MCF 10A (cell line): ENCODE measurements around the gene ADGRD1. TPM values are rescaled to one million over a fixed set of nuclear protein-coding genes. Genes with fewer than 3 reads are reported as not detected.

ENCODE experiments used
- BruUV-seq: library from RNA; stranded (reverse); fragments of 400-500 nt; replicated peaks from 2 replicates; lab custom pipeline; 2021; lab: Mats Ljungman, UMichigan
- CTCF ChIA-PET: fragments of 300-600 bp; sonication (Branson Sonifier 250); formaldehyde crosslinking; extraction: SDS; loops from one replicate; lab custom pipeline; 2021; ENCODE audit warnings: antibody characterized with exemption, inconsistent platforms; lab: Yijun Ruan, JAX
- POLR2A ChIA-PET: fragments of 300-600, 350-650 bp; sonication (Branson Sonifier 250); formaldehyde crosslinking; extraction: SDS; loops from one replicate; lab custom pipeline; 2020; ENCODE audit warnings: antibody characterized with exemption, inconsistent platforms; lab: Yijun Ruan, JAX
- DNase-seq: peaks from one replicate; pipeline ENCODE4 v3.0.0-alpha.2; 2018; ENCODE audit not compliant: unreplicated experiment
- H3K27ac Mint-ChIP-seq: one replicate; pipeline ENCODE4 v1.8.0; 2022; ENCODE audit warnings: mild to moderate bottlenecking, low read depth, mixed read lengths; ENCODE audit not compliant: unreplicated experiment
- H3K27me3 Mint-ChIP-seq: one replicate; pipeline ENCODE4 v1.8.0; 2022; ENCODE audit warnings: mixed read lengths; ENCODE audit not compliant: insufficient read depth, unreplicated experiment
- H3K36me3 Mint-ChIP-seq: one replicate; pipeline ENCODE4 v1.8.0; 2022; ENCODE audit warnings: mild to moderate bottlenecking, moderate library complexity, mixed read lengths; ENCODE audit not compliant: insufficient read depth, unreplicated experiment
- H3K4me1 Mint-ChIP-seq: one replicate; pipeline ENCODE4 v1.8.0; 2022; ENCODE audit warnings: mixed read lengths; ENCODE audit not compliant: insufficient read depth, unreplicated experiment
- H3K4me3 Mint-ChIP-seq: one replicate; pipeline ENCODE4 v1.8.0; 2022; ENCODE audit warnings: mild to moderate bottlenecking, moderate library complexity, mixed read lengths; ENCODE audit not compliant: unreplicated experiment
- H3K9me3 Mint-ChIP-seq: one replicate; pipeline ENCODE4 v1.8.0; 2022; ENCODE audit warnings: mixed read lengths; ENCODE audit not compliant: unreplicated experiment
- intact Hi-C: fragments of 100-400 bp; cut with micrococcal nuclease; formaldehyde crosslinking; loops from 2 replicates; pipeline ENCODE4 v1.14.1; 2022
- total RNA-seq: library from RNA; stranded (reverse); gene quantifications from 2 replicates; pipeline ENCODE4 v1.2.3, GENCODE V29; 2022
- TF ChIP-seq, protein P1 (sequence below): fragments of 200-600 bp; IDR thresholded peaks from one replicate; pipeline ENCODE4 v1.8.0; 2022; ENCODE audit warnings: antibody characterized with exemption, mild to moderate bottlenecking; ENCODE audit not compliant: unreplicated experiment

Gene ADGRD1
- total RNA-seq, 1 experiment from 2014 or later: 0.68 TPM

DNA sequence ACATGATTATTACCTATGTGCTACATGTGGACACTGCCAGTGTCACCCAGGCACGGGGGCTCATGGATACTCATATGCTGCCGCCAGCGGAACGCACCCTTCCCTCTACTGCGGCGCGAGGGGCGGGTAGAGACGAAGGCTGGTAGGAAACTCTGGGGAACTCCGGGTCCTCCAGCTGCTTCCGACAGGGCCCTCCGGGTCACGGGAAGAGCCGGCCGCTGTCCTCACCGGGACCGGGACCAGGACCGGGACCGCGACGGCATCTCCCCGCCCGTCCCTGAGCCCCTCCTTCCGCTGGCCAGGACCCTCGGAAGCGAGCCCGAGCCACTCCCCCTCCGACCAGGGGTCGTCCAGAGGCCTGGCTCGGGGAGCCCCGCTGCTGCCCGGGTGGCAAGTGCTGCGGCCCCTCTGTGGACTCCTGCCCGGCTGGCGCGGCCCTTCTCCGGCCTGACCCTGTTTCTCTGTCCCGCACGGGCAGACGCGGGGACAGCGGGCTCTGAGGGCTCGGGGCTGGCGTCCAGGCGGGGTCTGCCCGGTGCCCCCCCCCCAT is 209.6 kb downstream of the ADGRD1 start:
- TF ChIP-seq, protein P1, sequence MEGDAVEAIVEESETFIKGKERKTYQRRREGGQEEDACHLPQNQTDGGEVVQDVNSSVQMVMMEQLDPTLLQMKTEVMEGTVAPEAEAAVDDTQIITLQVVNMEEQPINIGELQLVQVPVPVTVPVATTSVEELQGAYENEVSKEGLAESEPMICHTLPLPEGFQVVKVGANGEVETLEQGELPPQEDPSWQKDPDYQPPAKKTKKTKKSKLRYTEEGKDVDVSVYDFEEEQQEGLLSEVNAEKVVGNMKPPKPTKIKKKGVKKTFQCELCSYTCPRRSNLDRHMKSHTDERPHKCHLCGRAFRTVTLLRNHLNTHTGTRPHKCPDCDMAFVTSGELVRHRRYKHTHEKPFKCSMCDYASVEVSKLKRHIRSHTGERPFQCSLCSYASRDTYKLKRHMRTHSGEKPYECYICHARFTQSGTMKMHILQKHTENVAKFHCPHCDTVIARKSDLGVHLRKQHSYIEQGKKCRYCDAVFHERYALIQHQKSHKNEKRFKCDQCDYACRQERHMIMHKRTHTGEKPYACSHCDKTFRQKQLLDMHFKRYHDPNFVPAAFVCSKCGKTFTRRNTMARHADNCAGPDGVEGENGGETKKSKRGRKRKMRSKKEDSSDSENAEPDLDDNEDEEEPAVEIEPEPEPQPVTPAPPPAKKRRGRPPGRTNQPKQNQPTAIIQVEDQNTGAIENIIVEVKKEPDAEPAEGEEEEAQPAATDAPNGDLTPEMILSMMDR: no peak
- BruUV-seq: no TSS peak
- Mint-ChIP-seq H3K9me3 (no peaks in the 10 kb centered on the region), H3K4me3 (no peak overlapping the region), H3K36me3 (no peaks in the 10 kb centered on the region), H3K4me1 (peaks cover 19% of the 10 kb centered on the region), H3K27ac (no peak overlapping the region), H3K27me3 (no peaks in the 10 kb centered on the region)
- CTCF ChIA-PET: no interaction called here
- DNase-seq: no peak
- intact Hi-C loops: no loop called here
- POLR2A ChIA-PET: no interaction called here

DNA sequence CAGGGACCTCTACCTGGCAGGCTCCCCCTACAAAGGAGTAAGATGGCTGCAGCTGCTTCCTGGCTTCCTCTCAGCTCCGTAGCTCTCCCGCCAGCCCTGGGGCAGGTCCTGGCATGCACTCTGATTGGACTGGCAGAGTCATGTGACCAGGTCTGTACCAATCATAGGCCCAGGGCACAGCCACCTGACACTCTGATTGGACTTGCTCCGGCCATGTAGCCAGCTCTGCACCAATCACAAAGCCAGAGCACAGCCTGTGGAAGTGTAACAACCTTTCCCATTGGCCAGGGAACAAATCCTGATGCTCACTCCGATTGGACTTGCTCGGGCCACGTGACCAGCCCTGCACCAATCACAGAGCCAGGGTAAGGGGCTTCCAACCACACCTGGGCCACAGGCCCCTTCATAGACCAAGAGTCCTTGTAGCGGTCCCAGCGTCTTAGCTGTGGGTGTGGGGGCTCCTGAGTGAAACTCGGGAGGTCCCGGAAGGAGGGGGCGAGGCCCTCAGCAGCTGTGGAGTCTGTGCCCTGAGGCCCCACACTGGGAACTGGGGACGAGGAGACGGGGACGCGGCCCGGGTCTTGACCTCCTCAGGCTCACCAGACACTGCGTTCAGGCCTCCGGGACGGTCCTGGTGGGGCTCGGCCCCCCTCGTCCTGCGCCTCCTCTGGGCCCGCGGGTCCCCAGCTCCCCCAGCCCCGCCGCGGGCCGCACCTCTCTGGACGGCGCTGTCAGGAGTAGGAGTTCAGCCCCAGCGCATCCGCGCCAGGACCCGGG is 210.6 kb downstream of the ADGRD1 start:
- POLR2A ChIA-PET: no interaction called here
- no peaks in the 10 kb centered on the region for H3K9me3 Mint-ChIP-seq
- no peak overlapping the region for H3K4me3 Mint-ChIP-seq
- H3K27ac Mint-ChIP-seq: no peak overlapping the region
- H3K36me3 Mint-ChIP-seq: no peaks in the 10 kb centered on the region
- intact Hi-C loops: no loop called here
- DNase-seq: no peak
- TF ChIP-seq, protein P1: no peak
- no peaks in the 10 kb centered on the region for H3K27me3 Mint-ChIP-seq
- CTCF ChIA-PET: interaction anchor here (0.6 to 1.7 kb wide), 2 partner anchors 30 to 290 kb away, joined by 3 to 6 read pairs; no protein-coding TSS in a partner anchor
- BruUV-seq: no TSS peak
- peaks cover 22% of the 10 kb centered on the region for H3K4me1 Mint-ChIP-seq

DNA sequence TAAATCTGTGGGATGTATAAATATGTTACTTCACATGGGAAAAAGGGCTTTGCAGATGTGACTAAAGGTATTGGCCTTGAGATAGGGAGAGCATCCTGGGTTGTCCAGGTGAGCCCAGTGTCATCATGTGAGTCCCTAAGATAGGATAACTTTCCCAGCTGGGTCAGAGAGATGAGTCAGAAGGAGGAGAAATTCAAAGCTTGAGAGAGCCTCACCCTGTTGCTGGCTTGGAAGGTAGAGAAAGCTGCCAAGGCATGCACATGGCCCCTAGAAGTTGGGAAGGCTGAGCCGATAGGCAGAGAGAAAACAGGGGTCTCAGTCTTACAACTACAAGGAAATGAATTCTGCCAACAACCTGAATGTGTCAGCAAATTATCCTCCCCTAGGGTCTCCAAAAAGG is 213.0 kb downstream of the ADGRD1 start:
- H3K9me3 Mint-ChIP-seq: no peaks in the 10 kb centered on the region
- peaks cover 31% of the 10 kb centered on the region for H3K4me1 Mint-ChIP-seq
- POLR2A ChIA-PET: interaction anchor here (0.8 to 1.9 kb wide), 4 partner anchors 9 to 321 kb away, joined by 3 to 8 read pairs (median 4); no protein-coding TSS in a partner anchor
- peak overlapping the region; percentile 39 for H3K27ac Mint-ChIP-seq
- TF ChIP-seq, protein P1: no peak
- no TSS peak for BruUV-seq
- CTCF ChIA-PET: interaction anchor here (0.7 to 1.0 kb wide), 2 partner anchors 60 to 72 kb away, joined by 3 to 4 read pairs; no protein-coding TSS in a partner anchor
- intact Hi-C loops: no loop called here
- peak; percentile 45 for DNase-seq
- H3K36me3 Mint-ChIP-seq: no peaks in the 10 kb centered on the region
- H3K27me3 Mint-ChIP-seq: no peaks in the 10 kb centered on the region
- H3K4me3 Mint-ChIP-seq: peak overlapping the region; percentile 38

DNA sequence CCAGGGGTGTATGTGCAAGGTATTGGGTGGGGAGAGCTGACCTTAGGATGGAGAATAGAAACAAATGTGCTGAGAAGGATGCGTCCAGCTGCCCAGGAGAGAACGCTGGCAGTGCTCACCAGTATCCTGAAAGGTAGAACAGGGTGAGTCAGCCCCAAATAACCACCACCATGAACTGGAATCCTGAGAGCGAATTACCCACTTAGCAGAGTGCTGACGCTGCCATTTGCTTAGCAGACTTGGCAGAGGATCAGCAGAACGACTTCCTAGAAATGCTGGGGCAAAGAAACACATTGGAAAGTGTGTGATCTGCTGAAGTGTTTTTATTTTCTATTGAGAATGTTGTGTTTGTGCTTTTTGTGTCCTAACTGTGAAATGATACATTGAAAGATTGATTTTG is 213.6 kb downstream of the ADGRD1 start:
- CTCF ChIA-PET: interaction anchor here (0.7 to 1.6 kb wide), 4 partner anchors 10 to 286 kb away, joined by 3 to 5 read pairs (median 4); no protein-coding TSS in a partner anchor
- no peaks in the 10 kb centered on the region for H3K9me3 Mint-ChIP-seq
- H3K4me1 Mint-ChIP-seq: peaks cover 31% of the 10 kb centered on the region
- POLR2A ChIA-PET: interaction anchor here (0.8 to 1.9 kb wide), 5 partner anchors 10 to 320 kb away, joined by 3 to 8 read pairs (median 4); no protein-coding TSS in a partner anchor
- intact Hi-C loops: no loop called here
- BruUV-seq: no TSS peak
- H3K4me3 Mint-ChIP-seq: peak overlapping the region; percentile 13
- TF ChIP-seq, protein P1: no peak
- H3K36me3 Mint-ChIP-seq: no peaks in the 10 kb centered on the region
- peak; percentile 82 for DNase-seq
- H3K27me3 Mint-ChIP-seq: no peaks in the 10 kb centered on the region
- H3K27ac Mint-ChIP-seq: peak overlapping the region; percentile 89
